IPS-NIHi7 (cell line): ENCODE measurements around the gene BMP2K.
"Not testable (repeated sequence)": the region's sequence is repeated elsewhere in the genome, so short reads cannot be mapped to it uniquely, and the experiment has no call there.

Experiments
- DNase-seq: peaks from one replicate; pipeline ENCODE4 v3.0.0; 2012; ENCODE audit warnings: mixed read lengths; ENCODE audit errors: extremely low spot score

The BMP2K gene

GRCh38 chr4:78863254-78863869, 87.2 kb downstream of the BMP2K start:
- no peak for DNase-seq

- DNase-seq, result no peak
Measured at GRCh38 chr4:78863991-78864390, 87.8 kb downstream of the BMP2K start.

GRCh38 chr4:78864405-78865024, 88.4 kb downstream of the BMP2K start:
- peak; percentile 26 for DNase-seq

GRCh38 chr4:78865451-78865850, 89.3 kb downstream of the BMP2K start:
- DNase-seq, result no peak

- not testable (repeated sequence) for DNase-seq
Measured at GRCh38 chr4:78868712-78869111, 92.6 kb downstream of the BMP2K start.

GRCh38 chr4:78870056-78870455, 93.9 kb downstream of the BMP2K start:
- no peak for DNase-seq

- no peak for DNase-seq
Measured at GRCh38 chr4:78876568-78877320, 100.6 kb downstream of the BMP2K start.

- no peak for DNase-seq
Measured at GRCh38 chr4:78878031-78878430, 101.9 kb downstream of the BMP2K start.

- no peak for DNase-seq
Measured at GRCh38 chr4:78880874-78881492, 104.8 kb downstream of the BMP2K start.

- DNase-seq, result no peak
Measured at GRCh38 chr4:78885598-78885997, 109.4 kb downstream of the BMP2K start.

GRCh38 chr4:78889955-78890354, 113.8 kb downstream of the BMP2K start:
- DNase-seq, result no peak

GRCh38 chr4:78899302-78899701, 123.2 kb downstream of the BMP2K start:
- no peak for DNase-seq

GRCh38 chr4:78901882-78902281, 125.7 kb downstream of the BMP2K start:
- DNase-seq, result no peak

GRCh38 chr4:78902298-78902697, 126.1 kb downstream of the BMP2K start:
- DNase-seq, result no peak

- DNase-seq, result no peak
Measured at GRCh38 chr4:78904143-78904542, 128.0 kb downstream of the BMP2K start.

GRCh38 chr4:78907638-78908037, 131.5 kb downstream of the BMP2K start:
- DNase-seq, result no peak

- not testable (repeated sequence) for DNase-seq
Measured at GRCh38 chr4:78908974-78909373, 132.8 kb downstream of the BMP2K start.

GRCh38 chr4:78910612-78911011, 134.5 kb downstream of the BMP2K start:
- DNase-seq, result no peak

GRCh38 chr4:78922207-78922606, 146.1 kb downstream of the BMP2K start:
- DNase-seq, result no peak

- no peak for DNase-seq
Measured at GRCh38 chr4:78923464-78924312, 147.5 kb downstream of the BMP2K start.

- no peak for DNase-seq
Measured at GRCh38 chr4:78926826-78927225, 150.7 kb downstream of the BMP2K start.

GRCh38 chr4:78928835-78929234, 152.7 kb downstream of the BMP2K start:
- no peak for DNase-seq
